GM19193 (cell line): ENCODE measurements around the gene RFLNA.

Experiments
- POLR2A ChIP-seq: IDR thresholded peaks from 4 replicates; pipeline ENCODE4 v1.6.1; 2011; ENCODE audit not compliant: insufficient read depth, insufficient read length; ENCODE audit errors: extremely low read depth

RFLNA gene

GRCh38 chr12:124346425-124347168, 51.7 kb downstream of the RFLNA start:
- TF ChIP-seq POLR2A = no peak

GRCh38 chr12:124347335-124347734, 52.4 kb downstream of the RFLNA start:
- TF ChIP-seq POLR2A = no peak

- TF ChIP-seq POLR2A = no peak
These were observed 53.1 kb downstream of the RFLNA start for GRCh38 chr12:124347805-124348658.

GRCh38 chr12:124348659-124349380, 53.9 kb downstream of the RFLNA start:
- no peak for TF ChIP-seq POLR2A

- TF ChIP-seq POLR2A = no peak
These were observed 55.6 kb downstream of the RFLNA start for GRCh38 chr12:124350491-124350890.

- no peak for TF ChIP-seq POLR2A
These were observed 56.5 kb downstream of the RFLNA start for GRCh38 chr12:124351422-124351821.

- TF ChIP-seq POLR2A = no peak
These were observed 57.4 kb downstream of the RFLNA start for GRCh38 chr12:124352257-124352656.

- TF ChIP-seq POLR2A = no peak
These were observed 57.9 kb downstream of the RFLNA start for GRCh38 chr12:124352839-124353238.

- no peak for TF ChIP-seq POLR2A
These were observed 59.5 kb downstream of the RFLNA start for GRCh38 chr12:124354400-124354799.

GRCh38 chr12:124356221-124356620, 61.3 kb downstream of the RFLNA start:
- no peak for TF ChIP-seq POLR2A

GRCh38 chr12:124357616-124358015, 62.7 kb downstream of the RFLNA start:
- no peak for TF ChIP-seq POLR2A

GRCh38 chr12:124358572-124358971, 63.7 kb downstream of the RFLNA start:
- no peak for TF ChIP-seq POLR2A

- no peak for TF ChIP-seq POLR2A
These were observed 65.0 kb downstream of the RFLNA start for GRCh38 chr12:124359671-124360581.
